ENCODE measurements around the gene CETN3. TPM values are rescaled to one million over a fixed set of nuclear protein-coding genes. Genes with fewer than 3 reads are reported as not detected.

The CETN3 gene
- total and polyA plus RNA-seq, 2 of the 13 experiments (the other 11 are each of a cell fraction or from before 2014, with no cell fraction given), result 15.4 to 71.5 TPM

- TF ChIP-seq ZBTB33 (CRISPR knock-in tag; IDR thresholded peaks at IDR 0.05), result no peak
These were observed 53.9 kb downstream of the CETN3 start (continued) for GRCh38 chr5:90355635-90356034.

- H3K4me3 ChIP-seq (replicated peaks in 1 of 3; ENCODE audit: insufficient read depth in 1 of 3, low read depth in 2 of 3, low read length in 3 of 3), result no peak overlapping the region
- ChIA-PET POLR2A (no interaction called here), CTCF (ENCODE audit: low intra/inter-chr PET ratio, low total read pairs) (no interaction called here)
- H3K36me3 ChIP-seq (replicated peaks in 1 of 2; ENCODE audit: control insufficient read depth in 1 of 2, insufficient read depth in 2 of 2, low read length in 2 of 2), result no peaks in the 10 kb centered on the region
- no peak overlapping the region for H2AFZ ChIP-seq (ENCODE audit: low read length)
- in situ Hi-C loops (cut with HindIII; ENCODE audit: extremely low pct_ligation_motif_present, low pct_unique_long_range_greater_than_20kb) (no loop called here), intact Hi-C loops (cut with micrococcal nuclease; ENCODE audit: unreplicated experiment) (no loop called here)
- no peaks in the 10 kb centered on the region for H4K20me1 ChIP-seq (ENCODE audit: insufficient read depth, low read length)
- H3K27me3 ChIP-seq (ENCODE audit: control insufficient read depth in 1 of 2, insufficient read depth in 2 of 2, low read length in 2 of 2), result no peaks in the 10 kb centered on the region
- H3K9me3 ChIP-seq (ENCODE audit: low read length), result no peaks in the 10 kb centered on the region
- no peak overlapping the region for H3K4me2 ChIP-seq (ENCODE audit: low read depth, low read length)
- WGBS (ENCODE audit: low lambda C conversion rate), result 3% methylated on average over 3 of the region's 3 CpGs
- no peak for DNase-seq (ENCODE audit: low spot score)
- H3K79me2 ChIP-seq (ENCODE audit: insufficient read depth, low read length), result no peaks in the 10 kb centered on the region
- no peak for TF ChIP-seq POLR2AphosphoS5 (IDR thresholded peaks at IDR 0.05; ENCODE audit: low read depth, low read length)
- TF ChIP-seq ZNF841 (CRISPR knock-in tag; IDR thresholded peaks at IDR 0.05; ENCODE audit: borderline replicate concordance), result no peak
- TF ChIP-seq ZNF24 (IDR thresholded peaks at IDR 0.05), result no peak
- TF ChIP-seq, protein P1, sequence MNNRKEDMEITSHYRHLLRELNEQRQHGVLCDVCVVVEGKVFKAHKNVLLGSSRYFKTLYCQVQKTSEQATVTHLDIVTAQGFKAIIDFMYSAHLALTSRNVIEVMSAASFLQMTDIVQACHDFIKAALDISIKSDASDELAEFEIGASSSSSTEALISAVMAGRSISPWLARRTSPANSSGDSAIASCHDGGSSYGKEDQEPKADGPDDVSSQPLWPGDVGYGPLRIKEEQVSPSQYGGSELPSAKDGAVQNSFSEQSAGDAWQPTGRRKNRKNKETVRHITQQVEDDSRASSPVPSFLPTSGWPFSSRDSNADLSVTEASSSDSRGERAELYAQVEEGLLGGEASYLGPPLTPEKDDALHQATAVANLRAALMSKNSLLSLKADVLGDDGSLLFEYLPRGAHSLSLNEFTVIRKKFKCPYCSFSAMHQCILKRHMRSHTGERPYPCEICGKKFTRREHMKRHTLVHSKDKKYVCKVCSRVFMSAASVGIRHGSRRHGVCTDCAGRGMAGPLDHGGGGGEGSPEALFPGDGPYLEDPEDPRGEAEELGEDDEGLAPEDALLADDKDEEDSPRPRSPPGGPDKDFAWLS (CRISPR knock-in tag; IDR thresholded peaks at IDR 0.05; ENCODE audit: borderline replicate concordance), result no peak
- TF ChIP-seq SNAPC5 (CRISPR knock-in tag; IDR thresholded peaks at IDR 0.05; ENCODE audit: borderline replicate concordance), result no peak
- no peak for TF ChIP-seq ZBTB1 (CRISPR knock-in tag; IDR thresholded peaks at IDR 0.05; ENCODE audit: borderline replicate concordance)
- no peak for TF ChIP-seq RFX3 (CRISPR knock-in tag; IDR thresholded peaks at IDR 0.05)
- TF ChIP-seq, protein P2, sequence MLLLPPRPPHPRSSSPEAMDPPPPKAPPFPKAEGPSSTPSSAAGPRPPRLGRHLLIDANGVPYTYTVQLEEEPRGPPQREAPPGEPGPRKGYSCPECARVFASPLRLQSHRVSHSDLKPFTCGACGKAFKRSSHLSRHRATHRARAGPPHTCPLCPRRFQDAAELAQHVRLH (CRISPR knock-in tag; IDR thresholded peaks at IDR 0.05; ENCODE audit: borderline replicate concordance, low read depth), result no peak
- no peak for TF ChIP-seq PLRG1 (conservative IDR thresholded peaks at IDR 0.05)
- no peak for TF ChIP-seq ZNF546 (CRISPR knock-in tag; conservative IDR thresholded peaks at IDR 0.05)
- TF ChIP-seq ATF7-NPFF (CRISPR knock-in tag; IDR thresholded peaks at IDR 0.05; ENCODE audit: low read depth), result no peak
- TF ChIP-seq KLF6 (CRISPR knock-in tag; IDR thresholded peaks at IDR 0.05), result no peak
- no peak for TF ChIP-seq PCBP1 (IDR thresholded peaks at IDR 0.05; ENCODE audit: borderline replicate concordance, low read depth, low read length)
- TF ChIP-seq TGIF2 (CRISPR knock-in tag; IDR thresholded peaks at IDR 0.05), result no peak
- no peak for TF ChIP-seq ZFP37 (CRISPR knock-in tag; IDR thresholded peaks at IDR 0.05; ENCODE audit: borderline replicate concordance)
- no peak for TF ChIP-seq MLLT10 (CRISPR knock-in tag; IDR thresholded peaks at IDR 0.05)
- BruUV-seq (replicated peaks), result no TSS peak
- no peak overlapping the region for H3K9ac ChIP-seq (ENCODE audit: insufficient read depth, low read depth, low read length)
- FAIRE-seq, result no peak
- H3K27ac ChIP-seq (ENCODE audit: extremely low read length, insufficient read depth, low read length), result no peak overlapping the region
- no peak for ATAC-seq
- no peaks in the 10 kb centered on the region for H3K4me1 ChIP-seq (ENCODE audit: insufficient read depth, low read length)
These were observed 56.3 kb downstream of the CETN3 start for GRCh38 chr5:90353254-90353653.

All from HepG2 (cell line).